ENCODE measurements around the gene PON3.

GRCh38 chr7:95407751-95408150 is 11.6 kb upstream of the PON3 start:
- TF ChIP-seq, protein P1, sequence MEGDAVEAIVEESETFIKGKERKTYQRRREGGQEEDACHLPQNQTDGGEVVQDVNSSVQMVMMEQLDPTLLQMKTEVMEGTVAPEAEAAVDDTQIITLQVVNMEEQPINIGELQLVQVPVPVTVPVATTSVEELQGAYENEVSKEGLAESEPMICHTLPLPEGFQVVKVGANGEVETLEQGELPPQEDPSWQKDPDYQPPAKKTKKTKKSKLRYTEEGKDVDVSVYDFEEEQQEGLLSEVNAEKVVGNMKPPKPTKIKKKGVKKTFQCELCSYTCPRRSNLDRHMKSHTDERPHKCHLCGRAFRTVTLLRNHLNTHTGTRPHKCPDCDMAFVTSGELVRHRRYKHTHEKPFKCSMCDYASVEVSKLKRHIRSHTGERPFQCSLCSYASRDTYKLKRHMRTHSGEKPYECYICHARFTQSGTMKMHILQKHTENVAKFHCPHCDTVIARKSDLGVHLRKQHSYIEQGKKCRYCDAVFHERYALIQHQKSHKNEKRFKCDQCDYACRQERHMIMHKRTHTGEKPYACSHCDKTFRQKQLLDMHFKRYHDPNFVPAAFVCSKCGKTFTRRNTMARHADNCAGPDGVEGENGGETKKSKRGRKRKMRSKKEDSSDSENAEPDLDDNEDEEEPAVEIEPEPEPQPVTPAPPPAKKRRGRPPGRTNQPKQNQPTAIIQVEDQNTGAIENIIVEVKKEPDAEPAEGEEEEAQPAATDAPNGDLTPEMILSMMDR (conservative IDR thresholded peaks at IDR 0.05; ENCODE audit: low read depth in 2 of 2) = no peak
- TF ChIP-seq POLR2AphosphoS5 (IDR thresholded peaks at IDR 0.05; ENCODE audit: low read depth) = no peak
